Right renal pelvis (tissue), 4 donors: Measurements from ENCODE around the gene ZW10. TPM values are rescaled to one million over a fixed set of nuclear protein-coding genes. Genes with fewer than 3 reads are reported as not detected.
"Not testable (repeated sequence)": the region's sequence is repeated elsewhere in the genome, so short reads cannot be mapped to it uniquely, and the experiment has no call there.

ENCODE experiments used
- DNase-seq, 4 donors: peaks; one replicate each; pipeline ENCODE4 v3.0.0-alpha.2; 2013; ENCODE audit warnings: low read depth in 4 of 4, low spot score in 3 of 4, missing footprints in 1 of 4
- polyA plus RNA-seq, 4 donors: library from polyadenylated mRNA; unstranded; fragments of 120-200 nt; gene quantifications; one replicate each; pipeline ENCODE4 v1.2.1, GENCODE V29; 2013; ENCODE audit not compliant: insufficient read length in 4 of 4

ZW10 gene
- polyA plus RNA-seq, 4 donors = 23.1 to 26.9 (median 25.8) TPM

DNA sequence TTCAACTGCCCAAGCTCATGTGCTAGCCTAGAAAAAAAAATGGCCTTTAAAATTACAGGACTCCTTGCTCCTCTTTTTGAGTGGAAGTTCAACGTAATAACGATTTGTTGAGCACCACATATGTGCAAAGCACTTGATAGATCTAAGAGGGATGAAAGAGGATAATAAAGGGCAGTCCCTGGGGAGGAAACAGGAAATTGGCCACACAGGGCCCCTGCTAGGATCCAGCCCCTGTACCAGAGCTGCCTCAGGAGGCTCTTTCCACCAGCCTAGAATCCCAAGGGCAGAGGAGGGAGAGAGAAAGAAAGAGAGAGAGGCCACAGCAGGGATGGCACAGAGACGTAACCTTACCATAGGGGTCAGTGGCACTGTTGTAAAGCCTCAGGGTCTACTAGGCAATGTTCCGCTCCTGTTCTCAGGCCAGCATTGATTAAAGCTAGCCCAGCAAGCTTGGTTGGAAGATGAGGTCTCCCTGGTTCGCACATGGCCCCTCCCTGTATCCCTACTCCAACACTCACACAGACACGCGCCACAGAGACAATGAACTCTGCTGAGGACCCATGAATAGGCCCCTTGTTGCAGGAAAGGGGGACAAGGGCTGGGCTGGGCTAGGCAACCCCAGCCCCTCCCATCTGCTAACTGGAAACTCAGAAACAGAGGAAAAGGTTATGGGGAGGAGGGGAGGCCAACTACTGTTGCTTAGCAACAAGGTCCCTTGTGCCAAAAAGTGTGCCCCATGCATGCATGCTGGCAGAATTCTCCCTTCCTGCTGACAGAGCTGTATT, 67.4 kb downstream of the ZW10 start, which contains the start of gene TMPRSS5:
TMPRSS5 (minus strand) TSS at position 438 of the 785 bp plus-strand sequence; CDS start at position 354, 84 bp downstream.
- no peak for DNase-seq

DNA sequence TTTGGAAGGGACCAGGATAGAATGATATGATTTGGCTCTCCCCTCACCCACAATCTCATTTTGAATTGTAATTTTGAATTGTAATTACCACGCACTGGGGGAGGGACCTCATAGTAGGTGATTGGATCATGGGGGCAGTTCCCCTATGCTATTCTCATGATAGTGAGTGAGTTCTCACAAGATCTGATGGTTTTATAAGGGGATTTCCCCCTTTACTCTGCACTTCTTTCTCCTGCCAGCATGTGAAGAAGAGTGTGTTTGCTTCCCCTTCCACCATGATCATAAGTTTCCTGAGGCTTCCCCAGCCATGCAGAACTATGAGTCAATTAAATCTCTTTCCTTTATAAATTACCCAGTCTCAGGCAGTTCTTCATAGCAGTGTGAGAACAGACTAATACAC, 69.9 kb downstream of the ZW10 start:
- not testable (repeated sequence) for DNase-seq

DNA sequence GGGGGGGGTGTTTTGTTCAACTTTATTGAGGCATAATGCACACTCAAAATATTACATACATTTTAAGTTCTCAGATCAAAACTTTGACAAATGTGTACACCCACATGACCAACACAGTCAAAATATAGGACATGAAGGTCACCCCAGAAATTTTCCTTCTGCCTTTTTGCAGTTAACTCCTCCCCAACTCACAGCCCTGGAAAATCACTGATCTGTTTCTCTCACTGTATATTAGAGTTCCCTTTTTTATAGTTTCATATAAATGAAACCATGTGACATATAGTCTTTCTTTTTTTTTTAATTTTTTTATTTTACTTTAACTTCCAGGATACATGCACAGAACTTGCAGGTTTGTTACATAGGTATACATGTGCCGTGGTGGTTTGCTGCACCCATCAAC, 72.0 kb downstream of the ZW10 start:
- DNase-seq = no peak

DNA sequence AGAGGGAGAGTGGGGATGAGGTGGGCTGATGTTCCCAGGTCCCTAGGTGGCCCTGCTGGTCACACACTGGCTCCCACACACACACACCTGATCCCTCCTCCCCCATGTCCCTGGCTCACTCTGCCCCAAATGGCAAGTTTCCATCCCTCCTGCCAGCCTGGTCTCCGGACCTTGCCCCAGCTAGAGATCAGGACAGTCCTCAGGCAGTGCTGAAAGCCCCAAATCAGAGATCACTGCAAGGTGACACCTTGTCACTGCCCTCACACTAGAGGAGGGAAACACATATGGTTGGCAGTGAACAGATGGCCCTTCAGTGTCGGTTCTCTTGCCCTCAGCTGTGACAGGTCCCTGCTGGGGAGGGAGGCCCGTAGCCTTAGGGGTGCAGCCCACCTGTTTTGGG, 75.0 kb downstream of the ZW10 start:
- no peak for DNase-seq

DNA sequence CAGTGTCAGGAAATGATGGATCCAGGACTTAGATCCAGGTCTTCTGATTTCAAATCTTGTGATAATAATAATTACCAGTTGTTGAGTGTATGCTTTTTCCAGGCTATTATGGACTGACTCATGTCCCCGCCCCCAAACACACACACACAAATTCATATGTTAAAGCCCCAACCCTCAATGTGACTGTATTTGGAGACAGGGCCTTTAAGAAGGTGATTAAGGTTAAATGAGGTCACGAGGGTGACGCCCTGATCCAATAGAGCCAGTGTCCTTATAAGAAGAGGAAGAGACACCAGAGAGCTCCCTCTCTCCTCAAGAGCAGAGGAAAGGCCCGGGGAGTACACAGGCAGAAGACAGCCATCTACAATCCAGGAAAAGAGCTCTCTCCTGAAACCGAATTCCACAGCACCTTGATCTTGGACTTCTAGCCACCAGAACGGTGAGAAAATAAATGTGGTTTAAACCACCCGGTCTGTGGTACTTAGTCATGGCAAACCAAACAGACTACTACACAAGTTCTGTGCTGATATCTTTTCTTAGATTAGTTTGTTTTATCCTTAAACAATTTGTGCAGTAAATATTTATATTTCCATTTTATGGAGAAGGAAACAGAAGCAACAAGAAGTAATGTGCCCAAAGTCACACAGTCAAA, 75.6 kb downstream of the ZW10 start:
- DNase-seq = no peak

DNA sequence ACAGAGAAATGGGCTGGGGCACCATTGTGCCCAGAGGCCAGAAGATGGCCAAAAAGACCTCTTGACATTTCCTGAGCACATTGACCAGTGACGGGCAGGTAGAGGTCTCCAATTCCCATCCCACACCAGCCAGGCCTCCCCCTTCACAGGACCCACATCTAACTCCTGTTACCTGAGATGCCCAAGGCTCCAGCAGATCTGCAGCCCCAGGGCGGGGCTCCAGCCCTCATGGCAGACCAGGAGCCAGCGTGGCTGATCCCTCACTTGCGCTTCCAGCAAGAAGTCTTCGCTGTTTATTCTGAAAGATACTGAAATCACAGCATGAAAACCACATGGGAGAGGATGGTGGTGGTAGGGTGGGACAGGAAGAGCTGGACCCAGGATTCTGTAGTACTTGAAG, 76.4 kb downstream of the ZW10 start:
- DNase-seq = no peak

DNA sequence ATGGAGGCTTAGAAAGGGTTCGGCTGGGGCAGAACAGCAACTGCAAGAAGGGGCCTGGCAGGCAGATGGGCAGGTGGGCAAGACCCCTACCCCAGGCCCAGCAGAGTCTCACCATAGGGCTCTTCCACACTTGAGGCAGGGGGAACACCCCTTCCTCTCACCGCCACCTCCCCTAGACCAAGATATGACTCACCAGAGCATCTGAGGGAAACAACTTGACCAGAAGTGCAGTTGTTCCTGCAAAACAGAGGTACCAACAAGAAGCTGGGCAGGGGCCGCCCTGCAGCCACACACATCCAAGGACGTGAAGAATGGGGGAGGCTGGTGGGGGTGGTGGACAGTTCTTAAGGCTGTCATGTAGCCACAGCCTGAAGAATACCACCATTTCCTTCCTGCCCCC, 78.3 kb downstream of the ZW10 start:
- DNase-seq = no peak

DNA sequence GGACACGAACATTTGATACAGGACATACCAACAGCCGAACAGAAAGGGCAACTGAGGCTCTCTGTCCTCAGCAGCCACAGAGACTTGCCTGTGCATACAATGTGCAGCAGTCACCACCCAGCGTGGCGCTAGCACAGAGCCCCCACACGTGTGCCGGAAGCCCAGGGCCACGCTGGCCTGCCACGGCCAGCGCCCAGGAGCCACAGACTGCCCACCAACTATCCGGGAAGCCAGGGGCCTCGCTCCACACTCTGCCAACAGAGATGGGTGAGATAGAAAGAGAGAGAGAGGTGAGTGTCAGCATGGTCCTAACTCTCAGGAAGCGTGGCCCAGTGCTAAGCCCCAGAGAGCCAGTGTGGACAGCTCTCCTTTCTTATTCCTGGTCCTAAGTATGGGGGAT, 79.1 kb downstream of the ZW10 start:
- no peak for DNase-seq

DNA sequence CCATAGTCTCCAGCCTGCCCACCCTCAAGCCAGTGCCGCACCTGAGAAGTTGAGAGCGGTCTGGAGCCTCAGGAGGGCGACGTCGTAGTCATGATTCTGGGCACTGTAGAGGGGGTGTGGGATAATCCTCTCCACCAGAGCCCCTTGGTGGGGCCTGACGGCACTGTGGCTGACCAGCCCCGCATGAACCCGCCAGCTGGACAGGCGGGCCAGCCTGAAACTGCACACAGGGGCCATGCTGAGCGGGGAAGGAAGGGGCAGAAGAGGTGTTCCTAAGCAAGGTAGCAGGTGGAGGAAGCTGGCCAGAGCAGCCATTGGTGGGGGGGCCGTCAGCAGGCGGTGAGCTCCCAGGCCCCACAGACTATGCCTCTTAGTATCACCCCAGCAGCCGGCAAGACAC, 80.5 kb downstream of the ZW10 start:
- DNase-seq = no peak

DNA sequence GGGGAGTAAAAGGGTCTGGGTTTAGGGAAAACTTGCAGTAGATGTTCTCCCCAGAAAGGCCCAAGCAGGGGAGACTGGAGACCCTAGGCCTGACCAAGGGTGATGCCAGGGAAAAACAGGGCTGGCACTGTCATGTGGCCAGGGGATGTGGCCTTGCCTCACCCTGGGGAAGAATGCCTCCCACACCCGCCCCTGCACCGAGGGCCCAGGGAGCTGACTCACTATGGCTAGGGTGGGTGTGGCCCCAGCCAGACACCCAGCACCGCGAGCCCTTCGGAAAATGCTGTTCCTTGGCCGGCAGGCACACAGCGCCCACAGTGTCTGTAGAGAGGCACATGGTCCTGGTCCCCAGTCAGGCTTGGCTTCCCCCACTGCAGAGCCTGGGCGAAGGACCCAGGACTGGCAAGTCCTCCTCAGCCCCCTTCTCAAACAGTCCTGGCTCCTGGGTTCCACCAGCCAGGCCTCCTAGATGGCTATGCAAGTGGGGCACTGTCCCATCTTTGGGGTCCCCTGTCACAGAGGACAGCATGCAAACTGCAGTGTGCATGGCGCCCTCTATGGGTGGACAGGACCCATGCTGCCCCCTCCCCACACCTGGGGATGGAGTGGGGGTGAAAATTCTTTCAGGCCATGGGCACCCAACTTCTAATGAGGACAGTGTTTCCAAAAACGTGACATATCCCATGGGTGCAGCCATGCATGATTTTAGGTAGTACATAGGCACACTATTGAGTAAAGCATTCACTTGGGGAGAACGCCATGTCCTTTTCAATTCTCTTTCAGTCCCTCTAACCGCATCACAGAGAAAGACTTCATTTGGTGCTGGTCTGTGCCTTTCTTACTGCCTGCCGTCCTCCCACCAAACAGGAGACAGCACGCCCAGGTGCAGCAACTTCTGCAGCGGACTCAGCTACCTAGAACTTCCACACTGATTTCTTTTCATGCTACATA, 82.6 kb downstream of the ZW10 start:
- no peak for DNase-seq

DNA sequence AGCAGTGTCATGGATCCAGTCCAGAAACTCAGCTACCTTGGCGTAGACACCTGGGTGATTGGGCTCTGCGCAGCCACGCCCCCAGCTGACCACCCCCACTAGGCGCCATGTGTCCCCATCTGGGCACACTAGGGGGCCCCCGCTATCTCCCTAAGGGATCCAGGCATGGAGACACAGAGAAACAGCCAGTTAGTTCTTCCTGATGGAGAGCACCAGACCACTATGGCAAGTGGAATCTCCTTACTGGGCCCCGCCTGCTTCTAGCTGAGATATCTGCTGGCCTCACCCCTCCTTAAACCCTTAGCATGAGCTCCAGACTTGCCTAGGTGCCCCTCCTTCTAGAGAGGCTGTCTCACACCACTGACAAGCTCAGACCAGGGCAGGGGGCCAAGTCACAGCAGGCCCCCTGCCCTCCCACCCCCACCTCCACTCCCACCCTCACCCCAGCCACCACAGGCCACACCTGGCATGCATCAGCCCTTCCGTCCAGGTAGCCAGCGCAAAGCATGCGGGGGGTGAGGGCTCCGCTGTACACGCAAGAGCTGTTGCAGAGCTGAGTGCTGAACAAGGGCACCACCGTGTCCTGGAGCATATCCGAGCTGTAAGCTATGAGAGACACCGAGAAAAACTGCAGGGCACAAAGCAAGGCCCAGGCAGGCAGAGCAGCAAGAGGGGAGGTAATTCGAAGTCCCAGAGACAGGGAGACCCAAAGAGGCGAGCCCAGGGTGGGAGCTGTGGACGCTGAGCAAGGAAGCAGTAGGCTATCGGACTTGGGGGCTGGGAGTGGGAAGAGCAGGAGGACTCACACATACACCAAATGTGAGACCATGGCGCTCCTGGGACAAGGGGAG, 83.5 kb downstream of the ZW10 start:
- no peak for DNase-seq

DNA sequence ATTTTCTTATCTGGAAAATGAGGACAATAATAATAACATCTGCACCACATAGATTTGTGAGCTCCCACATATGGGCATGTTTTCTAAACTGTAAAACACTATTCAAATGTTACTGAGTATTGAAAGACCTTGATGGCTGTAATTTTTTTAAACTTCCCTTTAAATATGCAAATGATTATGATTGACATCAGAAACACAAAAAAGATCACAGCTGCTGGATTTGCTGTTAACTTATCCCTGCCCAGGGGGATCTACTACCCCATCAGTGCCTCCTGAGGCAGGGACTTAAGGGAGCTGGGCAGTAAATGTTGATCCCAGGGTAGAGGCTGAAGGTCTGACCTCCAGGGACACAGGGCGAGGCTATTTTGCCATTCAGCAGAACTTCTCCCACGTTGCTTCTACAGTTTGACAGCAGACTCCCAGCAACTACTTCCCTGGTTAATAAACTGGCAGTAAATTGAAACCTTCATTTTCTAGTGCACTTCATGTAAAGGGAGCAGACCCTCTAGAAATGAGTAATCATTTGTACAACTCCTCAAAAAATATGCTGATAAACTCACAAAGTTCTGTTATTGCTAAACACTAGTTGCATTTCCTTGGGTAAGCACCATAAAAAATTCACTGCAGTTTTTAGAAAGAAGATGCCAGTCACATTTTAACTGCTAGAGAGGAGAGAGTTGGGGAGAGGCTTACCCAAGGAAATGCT, 87.7 kb downstream of the ZW10 start:
- DNase-seq = no peak

DNA sequence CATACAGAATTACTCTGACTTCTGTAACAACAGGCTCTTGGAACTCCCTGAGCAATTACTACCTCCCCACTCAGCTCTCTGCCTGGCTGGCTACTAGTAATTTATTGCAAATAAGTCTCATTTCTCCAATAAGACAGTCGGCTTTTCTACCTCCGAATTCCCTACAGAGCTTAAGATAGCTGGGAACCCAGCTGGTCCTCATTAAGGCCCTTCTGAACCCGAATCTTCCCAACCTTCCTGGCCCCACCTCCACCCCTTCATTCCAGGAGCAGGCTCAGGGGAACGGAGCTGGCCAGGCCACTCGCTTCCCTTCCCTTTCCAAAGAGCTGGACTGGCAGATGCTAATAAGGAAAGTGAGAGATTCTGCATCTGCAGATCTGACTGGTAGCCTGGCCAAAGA, 89.0 kb downstream of the ZW10 start:
- DNase-seq = no peak

DNA sequence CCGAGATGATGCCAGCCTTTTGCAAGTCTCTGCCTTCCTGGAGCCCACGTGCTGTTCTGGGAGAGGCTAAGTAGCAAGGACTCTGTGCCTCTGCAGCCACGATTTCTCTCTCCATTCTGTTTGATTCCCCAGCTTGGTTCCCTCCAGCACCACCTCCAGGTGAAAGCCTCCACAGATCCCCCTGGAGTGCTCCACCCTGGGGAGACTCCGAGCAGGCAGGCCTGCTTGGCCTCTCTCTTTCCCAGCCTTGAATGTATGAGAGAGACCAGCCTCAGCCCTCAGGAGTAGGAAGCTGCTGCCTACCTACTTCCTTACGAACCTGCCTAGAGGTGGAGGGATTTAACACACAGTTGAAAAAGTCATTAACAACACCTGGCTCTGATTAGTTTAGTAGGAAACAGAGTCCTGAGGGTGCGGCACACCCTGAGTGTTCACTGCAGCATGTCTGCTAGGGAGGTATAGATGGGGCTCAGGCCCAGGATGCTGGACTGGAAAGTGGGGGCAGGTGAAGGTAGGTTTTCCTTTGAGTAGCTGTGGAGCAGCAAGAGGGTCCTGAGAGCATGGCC, 89.9 kb downstream of the ZW10 start:
- DNase-seq = no peak

Other genes with a start within 250 kb of the ZW10 start
- gene TMPRSS5, start 67.4 kb downstream of the ZW10 start, polyA plus RNA-seq = under 1 TPM; 0.39 to 0.98 (median 0.78) TPM
- gene CLDN25, start 6.1 kb upstream of the ZW10 start, polyA plus RNA-seq = not detected
- 10 to 100 TPM; 37.8 to 49.1 (median 46.4) TPM for gene USP28, start 101.9 kb upstream of the ZW10 start, polyA plus RNA-seq
- under 1 TPM in 1 of 4 donors, not detected in 3; 0.05 TPM for gene HTR3B, start 131.1 kb upstream of the ZW10 start, polyA plus RNA-seq
- gene HTR3A, start 201.4 kb upstream of the ZW10 start, polyA plus RNA-seq = under 1 TPM in 2 of 4 donors, not detected in 2; 0.13 to 0.17 TPM